OCI-LY3 (cell line): ENCODE results near the gene CNTN1.

Experiments used
- CTCF ChIP-seq: fragments of 200-600, 300-600 bp; sonication (generic); IDR thresholded peaks from 2 replicates; pipeline ENCODE4 v1.5.1; 2014; ENCODE audit warnings: antibody characterized with exemption, low read length, low read depth
- EZH2phosphoT487 ChIP-seq: fragments of 200-600 bp; shearing (Covaris generic); IDR thresholded peaks from 2 replicates; pipeline ENCODE4 v1.6.1; 2018; ENCODE audit warnings: antibody characterized with exemption, mixed run types, low read depth

- TF ChIP-seq CTCF (no peak), EZH2phosphoT487 (no peak)
Measured at GRCh38 chr12:40892528-40892927, 200.3 kb downstream of the CNTN1 start.
